HFFc6 (cell line): ENCODE measurements around the gene TELO2. TPM values are rescaled to one million over a fixed set of nuclear protein-coding genes. Genes with fewer than 3 reads are reported as not detected.

Experiments used
- DNase-seq: peaks from one replicate; pipeline ENCODE4 v3.0.0-alpha.2; 2018
- H3K27ac Mint-ChIP-seq: 2 replicates; pipeline ENCODE4 v1.8.0; 2020; ENCODE audit warnings: mild to moderate bottlenecking, mixed read lengths
- H3K27me3 Mint-ChIP-seq: 2 replicates; pipeline ENCODE4 v1.8.0; 2021; ENCODE audit warnings: mild to moderate bottlenecking, moderate library complexity, mixed read lengths; ENCODE audit not compliant: insufficient read depth
- H3K36me3 Mint-ChIP-seq: 2 replicates; pipeline ENCODE4 v1.8.0; 2021; ENCODE audit warnings: low read depth, mixed read lengths
- H3K4me1 Mint-ChIP-seq: 2 replicates; pipeline ENCODE4 v1.8.0; 2020; ENCODE audit warnings: low read depth, mixed read lengths
- H3K4me3 Mint-ChIP-seq: 2 replicates; pipeline ENCODE4 v1.8.0; 2020; ENCODE audit warnings: mild to moderate bottlenecking, moderate library complexity, mixed read lengths
- H3K9me3 Mint-ChIP-seq: 2 replicates; pipeline ENCODE4 v1.8.0; 2020; ENCODE audit warnings: mild to moderate bottlenecking, mixed read lengths
- total RNA-seq, 6 experiments: library from RNA; stranded (reverse); fragmentation: NEBNext Ultra II Directional; extraction: Animal tissue kit (Norgen Biotek cat#: 25700); gene quantifications; 2 replicates in 1 of 6; 3 replicates in 5 of 6; pipeline ENCODE4 v1.2.3, GENCODE V29; 2021
- TF ChIP-seq, protein P1 (sequence below): fragments of 200-600 bp; sonication (generic); IDR thresholded peaks from 2 replicates; pipeline ENCODE4 v1.5.0; 2021; ENCODE audit warnings: antibody characterized with exemption, mild to moderate bottlenecking

TELO2 gene
- total RNA-seq, 6 experiments from 2014 or later, result 28.6 to 37.4 (median 34.8) TPM

DNA sequence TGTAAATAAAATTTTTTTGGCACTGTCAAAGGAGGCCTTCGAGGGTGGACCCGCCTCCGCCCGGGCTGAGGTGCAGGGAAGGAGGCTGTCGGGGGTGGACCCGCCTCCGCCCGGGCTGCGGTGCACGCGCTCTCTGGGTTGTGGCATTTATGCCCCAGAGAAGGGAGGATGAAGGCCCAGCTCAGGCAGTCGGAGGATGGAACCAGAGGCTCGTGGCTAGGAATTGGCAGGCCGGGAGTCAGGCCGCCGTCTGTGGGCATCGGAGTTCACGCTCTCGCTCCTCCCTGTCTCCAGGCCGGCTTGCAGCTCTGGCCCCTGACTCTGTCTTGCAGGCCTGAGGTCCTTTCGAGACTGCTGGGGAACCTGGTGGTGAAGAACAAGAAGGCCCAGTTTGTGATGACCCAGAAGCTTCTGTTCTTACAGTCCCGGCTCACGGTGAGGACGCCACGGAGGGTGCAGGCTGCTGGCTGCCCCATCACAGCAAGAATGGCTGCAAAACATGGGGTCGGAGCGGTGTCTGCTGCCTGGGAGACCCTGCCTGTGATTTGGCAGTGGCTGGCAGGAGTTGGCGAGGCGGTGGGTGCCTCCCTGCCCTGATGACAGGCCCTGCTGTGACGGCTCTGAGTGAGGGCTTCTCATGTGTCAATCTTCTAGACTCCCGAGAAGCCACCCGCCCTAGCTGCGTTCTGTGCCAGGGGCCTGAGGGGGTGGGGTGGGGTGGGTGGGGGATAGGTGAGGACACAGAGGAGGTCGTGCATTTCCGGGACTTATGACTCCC is 5.9 kb downstream of the TELO2 start:
- H3K36me3 Mint-ChIP-seq, result peaks cover 14% of the 10 kb centered on the region; the same call in 1 of the 2 replicates

DNA sequence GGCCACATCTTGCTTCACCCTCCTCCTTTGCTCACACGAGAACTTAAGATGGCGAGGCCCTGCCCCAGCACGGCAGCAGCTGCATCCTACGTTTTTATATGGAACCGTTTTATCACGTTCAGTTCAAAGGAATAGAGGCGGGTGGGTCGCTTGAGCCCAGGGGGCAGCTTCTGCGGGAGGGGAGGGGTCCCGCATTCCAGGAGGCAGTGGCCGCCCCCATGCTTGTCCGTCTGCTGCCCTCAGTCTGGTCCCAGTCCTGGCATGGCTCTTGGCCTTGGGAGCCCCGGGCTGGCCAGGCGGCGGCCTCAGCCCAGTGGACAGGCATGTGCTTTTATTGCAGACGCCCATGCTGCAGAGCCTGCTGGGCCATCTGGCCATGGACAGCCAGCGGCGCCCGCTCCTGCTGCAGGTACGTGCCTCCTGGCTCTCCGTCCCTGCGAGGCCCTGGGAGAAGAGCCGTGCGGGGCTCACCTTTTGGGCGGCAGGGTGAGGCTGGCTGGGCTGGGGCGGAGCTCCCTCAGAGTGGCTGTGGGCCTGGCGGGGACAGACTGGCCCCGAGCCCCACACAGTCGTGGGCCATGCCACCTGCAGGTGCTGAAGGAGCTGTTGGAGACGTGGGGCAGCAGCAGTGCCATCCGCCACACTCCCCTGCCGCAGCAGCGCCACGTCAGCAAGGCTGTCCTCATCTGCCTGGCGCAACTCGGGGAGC is 6.8 kb downstream of the TELO2 start:
- Mint-ChIP-seq H3K36me3 (peaks cover 14% of the 10 kb centered on the region; the same call in 1 of the 2 replicates), H3K9me3 (no peaks in the 10 kb centered on the region), H3K4me1 (no peaks in the 10 kb centered on the region), H3K27me3 (no peaks in the 10 kb centered on the region; the same call in 1 of the 2 replicates), H3K27ac (no peak overlapping the region), H3K4me3 (no peak overlapping the region)
- DNase-seq, result no peak
- TF ChIP-seq, protein P1, sequence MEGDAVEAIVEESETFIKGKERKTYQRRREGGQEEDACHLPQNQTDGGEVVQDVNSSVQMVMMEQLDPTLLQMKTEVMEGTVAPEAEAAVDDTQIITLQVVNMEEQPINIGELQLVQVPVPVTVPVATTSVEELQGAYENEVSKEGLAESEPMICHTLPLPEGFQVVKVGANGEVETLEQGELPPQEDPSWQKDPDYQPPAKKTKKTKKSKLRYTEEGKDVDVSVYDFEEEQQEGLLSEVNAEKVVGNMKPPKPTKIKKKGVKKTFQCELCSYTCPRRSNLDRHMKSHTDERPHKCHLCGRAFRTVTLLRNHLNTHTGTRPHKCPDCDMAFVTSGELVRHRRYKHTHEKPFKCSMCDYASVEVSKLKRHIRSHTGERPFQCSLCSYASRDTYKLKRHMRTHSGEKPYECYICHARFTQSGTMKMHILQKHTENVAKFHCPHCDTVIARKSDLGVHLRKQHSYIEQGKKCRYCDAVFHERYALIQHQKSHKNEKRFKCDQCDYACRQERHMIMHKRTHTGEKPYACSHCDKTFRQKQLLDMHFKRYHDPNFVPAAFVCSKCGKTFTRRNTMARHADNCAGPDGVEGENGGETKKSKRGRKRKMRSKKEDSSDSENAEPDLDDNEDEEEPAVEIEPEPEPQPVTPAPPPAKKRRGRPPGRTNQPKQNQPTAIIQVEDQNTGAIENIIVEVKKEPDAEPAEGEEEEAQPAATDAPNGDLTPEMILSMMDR, result no peak

More for the DNA sequence above, 5.9 kb downstream of the TELO2 start:
- Mint-ChIP-seq H3K4me1 (peaks cover 6% of the 10 kb centered on the region; the same call in 1 of the 2 replicates), H3K27ac (no peak overlapping the region), H3K27me3 (no peaks in the 10 kb centered on the region; the same call in 1 of the 2 replicates), H3K9me3 (no peaks in the 10 kb centered on the region), H3K4me3 (no peak overlapping the region)
- TF ChIP-seq, protein P1, result no peak
- DNase-seq, result no peak

DNA sequence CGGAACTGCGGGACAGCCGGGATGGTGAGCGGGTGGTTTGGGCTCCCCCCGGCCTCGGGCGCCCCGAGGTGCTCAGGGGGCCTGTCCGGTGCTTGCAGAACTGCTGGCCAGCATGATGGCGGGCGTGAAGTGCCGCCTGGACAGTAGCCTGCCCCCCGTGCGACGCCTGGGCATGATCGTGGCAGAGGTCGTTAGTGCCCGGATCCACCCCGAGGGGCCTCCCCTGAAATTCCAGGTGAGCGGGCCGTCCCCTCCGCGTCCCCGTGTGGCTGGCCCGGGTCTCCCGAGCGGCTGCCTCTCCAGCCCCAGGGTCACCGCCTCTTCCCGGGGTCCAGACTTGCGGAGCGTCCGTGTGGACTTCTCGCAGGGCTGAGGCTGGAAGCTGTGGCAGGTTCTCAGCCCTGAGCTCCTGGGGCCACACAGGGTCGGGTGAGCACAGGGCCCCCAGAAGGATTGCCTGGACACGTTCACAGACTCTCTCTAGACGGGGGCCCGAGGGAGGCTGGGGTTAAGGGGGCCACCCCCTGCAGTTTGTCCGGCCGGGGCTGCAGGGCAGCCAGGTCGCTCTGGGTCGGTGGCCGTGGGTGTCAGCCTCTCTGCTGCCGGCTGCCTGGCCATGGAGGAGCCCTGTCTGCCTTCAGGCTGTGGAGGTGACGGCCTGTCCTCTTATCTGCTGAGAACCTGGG is 7.4 kb downstream of the TELO2 start:
- no peaks in the 10 kb centered on the region for H3K4me1 Mint-ChIP-seq
- H3K9me3 Mint-ChIP-seq, result no peaks in the 10 kb centered on the region
- TF ChIP-seq, protein P1, result no peak
- H3K27ac Mint-ChIP-seq, result no peak overlapping the region
- DNase-seq, result no peak
- H3K4me3 Mint-ChIP-seq, result no peak overlapping the region
- H3K27me3 Mint-ChIP-seq, result no peaks in the 10 kb centered on the region; the same call in 1 of the 2 replicates
- peaks cover 14% of the 10 kb centered on the region; the same call in 1 of the 2 replicates for H3K36me3 Mint-ChIP-seq

DNA sequence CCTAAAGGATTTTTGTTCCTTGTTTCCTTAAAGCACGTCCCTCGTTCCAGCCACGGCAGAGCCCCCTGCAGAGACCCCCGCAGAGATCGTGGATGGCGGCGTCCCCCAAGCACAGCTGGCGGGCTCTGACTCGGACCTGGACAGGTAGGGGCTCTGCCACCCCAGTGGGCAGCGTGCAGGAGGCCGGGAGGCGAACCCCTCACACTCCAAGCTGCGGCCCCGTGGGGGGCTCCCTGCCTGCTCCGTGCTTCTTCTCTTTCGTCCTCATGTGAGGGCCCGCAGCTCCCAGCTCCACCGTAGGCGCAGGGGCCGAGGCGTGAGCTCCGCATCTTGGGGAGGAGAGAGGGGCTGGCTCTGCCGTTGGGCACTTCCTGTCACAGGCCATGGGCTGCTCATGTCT is 8.5 kb downstream of the TELO2 start:
- Mint-ChIP-seq H3K27ac (no peak overlapping the region), H3K9me3 (no peaks in the 10 kb centered on the region), H3K36me3 (peaks cover 14% of the 10 kb centered on the region; the same call in 1 of the 2 replicates), H3K4me3 (no peak overlapping the region), H3K27me3 (no peaks in the 10 kb centered on the region; the same call in 1 of the 2 replicates), H3K4me1 (no peaks in the 10 kb centered on the region)
- TF ChIP-seq, protein P1, result no peak
- DNase-seq, result no peak
